Sigmoid colon (tissue), 7 donors: ENCODE measurements around the gene BHLHE23. TPM values are rescaled to one million over a fixed set of nuclear protein-coding genes. Genes with fewer than 3 reads are reported as not detected.

ENCODE experiments used
- DNase-seq: peaks from one replicate; pipeline ENCODE4 v3.0.0-alpha.2; 2019
- H3K27ac ChIP-seq, 4 donors: fragments of 200-600 bp; sonication (generic); one replicate each; pipeline ENCODE4 v1.5.1; 2016 to 2019; ENCODE audit warnings: mild to moderate bottlenecking in 1 of 4
- H3K27me3 ChIP-seq, 3 donors: fragments of 200-600 bp; sonication (generic); one replicate each; pipeline ENCODE4 v1.5.1; 2019; ENCODE audit warnings: mild to moderate bottlenecking in 1 of 3
- H3K36me3 ChIP-seq, 4 donors: fragments of 200-600 bp; sonication (generic); one replicate each; pipeline ENCODE4 v1.5.1; 2016 to 2019
- H3K4me1 ChIP-seq, 4 donors: fragments of 200-600 bp; sonication (generic); one replicate each; pipeline ENCODE4 v1.5.1; 2017 to 2019
- H3K4me3 ChIP-seq, 4 donors: fragments of 200-600 bp; sonication (generic); one replicate each; pipeline ENCODE4 v1.5.1; 2017 to 2019; ENCODE audit warnings: mild to moderate bottlenecking in 2 of 4, moderate library complexity in 1 of 4
- H3K9me3 ChIP-seq, 4 donors: fragments of 200-600 bp in 3 of 4; sonication (generic) in 3 of 4; one replicate each; pipeline versions ENCODE4 v1.5.1 to v1.6.1; 2013 to 2019
- EP300 ChIP-seq, 4 donors: sonication (generic); formaldehyde crosslinking; IDR thresholded peaks; one replicate each; pipeline ENCODE4 v1.6.1; 2017; ENCODE audit warnings: antibody characterized with exemption in 4 of 4
- POLR2A ChIP-seq, 2 donors: fragments of 450-650 bp; IDR thresholded peaks; one replicate each; pipeline ENCODE4 v1.6.1; 2016; ENCODE audit warnings: antibody characterized with exemption in 2 of 2, mild to moderate bottlenecking in 2 of 2, moderate library complexity in 2 of 2
- POLR2AphosphoS5 ChIP-seq, 4 donors: sonication (generic); formaldehyde crosslinking; IDR thresholded peaks; one replicate each; pipeline ENCODE4 v1.6.1; 2017; ENCODE audit warnings: antibody characterized with exemption in 4 of 4
- WGBS, 2 donors: extraction: QIAGEN DNeasy Blood & Tissue Kit; methylation state at CpG; one replicate each; pipeline ENCODE4 v1.1.7; 2013; 5-methylcytosine and 5-hydroxymethylcytosine counted together
- intact Hi-C: fragments of 100-400 bp; cut with DNase I; formaldehyde crosslinking; loops from one replicate; pipeline ENCODE4 v1.15.1; 2023
- polyA plus RNA-seq, 3 donors: library from polyadenylated mRNA; stranded (reverse); fragments of 200-250 nt; gene quantifications; one replicate each; pipeline ENCODE4 v1.2.3, GENCODE V29; 2013
- total RNA-seq, 4 donors: library from RNA; depleted of rRNA; stranded (reverse); fragments of >200 nt; gene quantifications; one replicate each; pipeline ENCODE4 v1.1.0, GENCODE V29; 2016
- TF ChIP-seq, protein P1 (sequence below), 4 experiments: fragments of 450-650 bp in 3 of 4; fragments of 200-600 bp in 1 of 4; IDR thresholded peaks; one replicate each; pipeline ENCODE4 v1.5.1; 2016 to 2019; ENCODE audit warnings: antibody characterized with exemption in 4 of 4, mild to moderate bottlenecking in 3 of 4, moderate library complexity in 2 of 4
- donor health status: healthy with polysubstance abuse.
- donor health status: Bipolar disorder and iron deficiency.
- donor health status: healthy.

The BHLHE23 gene
- total and polyA plus RNA-seq, 7 donors = not detected

DNA sequence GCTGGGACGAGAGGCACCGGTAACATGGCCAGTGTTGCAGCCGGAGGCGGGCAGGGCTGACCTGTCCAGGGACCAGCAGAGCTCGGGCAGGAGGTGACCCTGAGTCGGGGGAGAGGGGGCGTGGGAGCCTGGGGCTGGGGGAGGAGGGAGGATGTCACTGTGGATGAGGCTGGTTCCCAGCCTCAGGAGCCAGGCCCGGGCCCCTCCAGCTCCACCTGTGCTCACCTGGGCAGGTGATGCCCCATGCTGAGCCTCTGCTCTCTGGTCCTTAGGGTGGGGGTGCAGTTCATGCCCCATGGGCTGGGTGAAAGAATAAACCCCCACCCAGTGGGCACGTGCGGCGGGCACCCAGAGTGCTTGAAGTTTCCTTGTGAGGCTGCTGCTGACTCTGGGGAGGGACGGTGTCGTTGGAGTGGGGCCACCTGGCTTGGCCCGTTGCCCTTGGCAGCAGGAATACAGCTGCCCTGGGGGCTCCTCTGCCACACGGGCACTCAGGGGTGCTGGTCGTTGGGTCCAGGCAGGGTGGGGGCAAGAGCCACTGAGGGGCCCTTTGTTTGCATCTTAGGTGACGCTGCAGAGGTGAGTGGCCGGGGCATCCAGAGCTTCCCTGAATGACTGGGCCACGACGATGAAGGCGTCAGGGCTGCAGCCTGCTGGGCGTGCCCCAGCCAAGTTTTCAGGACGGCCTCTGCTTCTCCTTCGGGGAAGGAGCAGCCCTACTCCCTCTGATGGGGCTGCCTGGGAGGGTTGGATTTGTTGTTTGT is 24.7 kb upstream of the BHLHE23 start:
- intact Hi-C loops = no loop called here
- Histone ChIP-seq H3K9me3 (no peaks in the 10 kb centered on the region), H3K4me3 (no peak overlapping the region), H3K27ac (no peak overlapping the region), H3K36me3 (no peaks in the 10 kb centered on the region), H3K4me1 (peaks cover 0 to 9% (median 4%) of the 10 kb centered on the region in 4 donors), H3K27me3 (peaks cover 32 to 95% (median 79%) of the 10 kb centered on the region in 3 donors)
- no peak for DNase-seq
- 61 to 63% methylated on average over 24 of the region's 24 CpGs for WGBS, 2 donors
- TF ChIP-seq, protein P1, sequence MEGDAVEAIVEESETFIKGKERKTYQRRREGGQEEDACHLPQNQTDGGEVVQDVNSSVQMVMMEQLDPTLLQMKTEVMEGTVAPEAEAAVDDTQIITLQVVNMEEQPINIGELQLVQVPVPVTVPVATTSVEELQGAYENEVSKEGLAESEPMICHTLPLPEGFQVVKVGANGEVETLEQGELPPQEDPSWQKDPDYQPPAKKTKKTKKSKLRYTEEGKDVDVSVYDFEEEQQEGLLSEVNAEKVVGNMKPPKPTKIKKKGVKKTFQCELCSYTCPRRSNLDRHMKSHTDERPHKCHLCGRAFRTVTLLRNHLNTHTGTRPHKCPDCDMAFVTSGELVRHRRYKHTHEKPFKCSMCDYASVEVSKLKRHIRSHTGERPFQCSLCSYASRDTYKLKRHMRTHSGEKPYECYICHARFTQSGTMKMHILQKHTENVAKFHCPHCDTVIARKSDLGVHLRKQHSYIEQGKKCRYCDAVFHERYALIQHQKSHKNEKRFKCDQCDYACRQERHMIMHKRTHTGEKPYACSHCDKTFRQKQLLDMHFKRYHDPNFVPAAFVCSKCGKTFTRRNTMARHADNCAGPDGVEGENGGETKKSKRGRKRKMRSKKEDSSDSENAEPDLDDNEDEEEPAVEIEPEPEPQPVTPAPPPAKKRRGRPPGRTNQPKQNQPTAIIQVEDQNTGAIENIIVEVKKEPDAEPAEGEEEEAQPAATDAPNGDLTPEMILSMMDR (IDR thresholded peaks at IDR 0.05) = no peak
- TF ChIP-seq POLR2AphosphoS5 (IDR thresholded peaks at IDR 0.05) = no peak
- TF ChIP-seq POLR2A (IDR thresholded peaks at IDR 0.05) = no peak
- TF ChIP-seq EP300 (IDR thresholded peaks at IDR 0.05) = no peak

DNA sequence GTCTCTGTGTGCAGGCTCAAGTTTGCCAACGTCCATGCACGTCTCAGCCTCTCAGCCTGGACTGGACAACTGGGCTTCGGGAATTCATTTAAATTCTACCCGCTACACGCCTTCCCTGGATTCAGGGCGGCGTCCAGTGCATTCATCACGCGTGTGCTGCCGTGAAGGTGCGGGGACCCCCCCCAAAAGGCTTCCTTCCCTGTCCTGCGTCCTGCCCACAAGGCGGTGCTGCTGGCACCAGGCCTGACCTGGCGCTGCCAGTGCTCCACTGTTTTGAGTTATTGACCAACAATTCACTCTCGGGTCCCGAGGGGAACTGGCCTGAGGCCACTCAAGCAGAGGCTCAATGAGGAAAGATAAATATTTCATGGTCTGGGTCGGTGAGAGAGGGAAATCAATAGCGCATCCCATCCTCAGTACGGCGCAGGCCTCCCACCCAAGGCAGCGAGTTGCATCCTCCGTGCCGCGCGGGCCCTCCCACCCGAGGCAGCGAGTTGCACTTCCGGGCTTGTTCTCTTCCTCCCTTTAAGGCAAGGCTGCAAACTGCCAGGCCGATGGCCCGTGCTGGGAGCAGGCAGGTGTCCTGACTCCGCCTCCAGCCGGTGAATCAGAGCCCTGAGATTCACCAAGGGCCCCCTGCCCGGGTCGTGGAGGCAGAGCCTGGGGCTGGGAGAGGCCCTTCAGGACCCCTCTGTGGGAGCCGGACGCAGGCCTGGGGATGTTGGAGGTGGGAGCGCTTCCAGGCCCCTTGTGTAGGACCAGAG is 22.8 kb upstream of the BHLHE23 start:
- WGBS, 2 donors = 37 to 58% methylated on average over 37 of the region's 37 CpGs
- intact Hi-C loops = no loop called here
- Histone ChIP-seq H3K36me3 (no peaks in the 10 kb centered on the region), H3K4me3 (no peak overlapping the region), H3K4me1 (peaks cover 0 to 15% (median 4%) of the 10 kb centered on the region in 4 donors), H3K27ac (no peak overlapping the region), H3K27me3 (peaks cover 44 to 96% (median 83%) of the 10 kb centered on the region in 3 donors), H3K9me3 (no peaks in the 10 kb centered on the region)
- DNase-seq = no peak
- no peak for TF ChIP-seq POLR2AphosphoS5 (IDR thresholded peaks at IDR 0.05)
- TF ChIP-seq, protein P1 (IDR thresholded peaks at IDR 0.05) = no peak
- TF ChIP-seq POLR2A (IDR thresholded peaks at IDR 0.05) = no peak
- no peak for TF ChIP-seq EP300 (IDR thresholded peaks at IDR 0.05)

DNA sequence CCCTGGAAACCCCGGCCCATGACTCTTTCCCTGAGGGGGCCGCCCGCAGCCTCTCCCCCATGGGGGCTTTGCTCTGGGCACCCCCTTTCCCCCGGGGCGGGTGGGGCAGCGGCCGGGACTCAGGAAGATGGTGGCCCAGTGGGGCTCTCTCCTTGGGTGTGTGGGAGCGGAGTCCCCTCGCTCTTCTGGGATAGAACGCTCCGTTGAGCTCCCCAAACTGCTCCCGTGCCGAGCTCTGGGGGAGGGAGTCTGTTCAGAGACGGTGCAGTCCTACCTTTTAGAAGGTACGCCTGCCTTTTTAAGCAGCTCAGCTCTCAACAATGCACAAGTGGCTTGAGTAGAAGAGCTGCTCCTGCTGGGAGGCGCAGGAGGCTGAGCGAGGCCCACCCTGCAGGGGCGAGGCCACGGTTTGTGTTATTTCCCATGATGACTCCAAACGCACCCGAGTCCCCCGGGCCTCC is 21.7 kb upstream of the BHLHE23 start:
- H3K27me3 ChIP-seq = peaks cover 46 to 96% (median 83%) of the 10 kb centered on the region in 3 donors
- no peaks in the 10 kb centered on the region for H3K36me3 ChIP-seq
- peaks cover 0 to 15% (median 4%) of the 10 kb centered on the region in 4 donors for H3K4me1 ChIP-seq
- TF ChIP-seq, protein P1 (IDR thresholded peaks at IDR 0.05) = no peak
- TF ChIP-seq POLR2A (IDR thresholded peaks at IDR 0.05) = no peak
- TF ChIP-seq EP300 (IDR thresholded peaks at IDR 0.05) = no peak
- TF ChIP-seq POLR2AphosphoS5 (IDR thresholded peaks at IDR 0.05) = no peak
- no peaks in the 10 kb centered on the region for H3K9me3 ChIP-seq
- no peak overlapping the region for H3K27ac ChIP-seq
- DNase-seq = no peak
- H3K4me3 ChIP-seq = no peak overlapping the region
- intact Hi-C loops = no loop called here
- 20 to 44% methylated on average over 22 of the region's 22 CpGs for WGBS, 2 donors

DNA sequence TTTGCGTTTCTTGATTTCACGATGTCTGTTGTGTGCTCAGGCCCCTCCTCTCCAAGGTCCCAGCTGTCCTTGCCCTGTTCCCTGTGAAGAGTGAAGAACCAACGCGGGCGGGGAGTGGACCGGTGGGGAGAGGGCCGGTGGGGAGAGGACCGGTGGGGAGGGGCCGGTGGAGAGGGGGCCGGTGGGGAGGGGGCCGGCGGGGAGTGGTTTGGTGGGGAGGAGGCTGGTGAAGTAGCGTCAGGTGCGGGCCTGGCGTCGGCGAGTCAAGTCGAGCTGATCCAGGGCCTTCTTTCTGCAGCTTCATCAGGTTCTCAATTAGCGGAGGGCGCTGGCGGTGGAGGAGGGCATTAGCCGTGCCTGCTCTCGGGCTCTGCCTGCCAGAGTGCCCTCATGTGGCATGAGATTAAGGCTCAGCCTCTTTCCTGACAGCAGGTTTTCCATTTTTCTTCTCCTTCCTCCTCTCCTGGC is 21.2 kb upstream of the BHLHE23 start:
- no peak for DNase-seq
- no peak overlapping the region for H3K27ac ChIP-seq
- intact Hi-C loops = no loop called here
- peaks cover 46 to 96% (median 84%) of the 10 kb centered on the region in 3 donors for H3K27me3 ChIP-seq
- H3K4me1 ChIP-seq = peaks cover 0 to 10% (median 2%) of the 10 kb centered on the region in 4 donors
- 9% methylated on average over 23 of the region's 23 CpGs for WGBS, 2 donors
- H3K9me3 ChIP-seq = no peaks in the 10 kb centered on the region
- no peaks in the 10 kb centered on the region for H3K36me3 ChIP-seq
- H3K4me3 ChIP-seq = no peak overlapping the region
- no peak for TF ChIP-seq POLR2A (IDR thresholded peaks at IDR 0.05)
- no peak for TF ChIP-seq POLR2AphosphoS5 (IDR thresholded peaks at IDR 0.05)
- no peak for TF ChIP-seq EP300 (IDR thresholded peaks at IDR 0.05)
- TF ChIP-seq, protein P1 (IDR thresholded peaks at IDR 0.05) = no peak
